Thoracic aorta (tissue), 2 donors: ENCODE results near the gene MOSPD2. TPM values are rescaled to one million over a fixed set of nuclear protein-coding genes. Genes with fewer than 3 reads are reported as not detected.
A peak's percentile ranks its signal among the peaks of the same experiment; 100 is the strongest.

ENCODE experiments used
- ATAC-seq: fragments of 150-250 bp; one replicate; pipeline ENCODE4 v1.8.0; 2017; ENCODE audit warnings: low read depth; ENCODE audit not compliant: insufficient number of reproducible peaks, low FRiP score
- DNase-seq: peaks from one replicate; pipeline ENCODE4 v3.0.0-alpha.2; 2020; ENCODE audit warnings: low spot score
- H3K27ac ChIP-seq, 2 donors: fragments of 200-600 bp; sonication (generic); 1 replicate in 1 of 2; 2 replicates in 1 of 2; pipeline ENCODE4 v1.5.1; 2016; ENCODE audit warnings: mild to moderate bottlenecking in 2 of 2, moderate library complexity in 2 of 2
- H3K27me3 ChIP-seq: fragments of 200-600 bp; sonication (generic); replicated peaks from 2 replicates; pipeline ENCODE4 v1.6.0; 2016; ENCODE audit warnings: mild to moderate bottlenecking; ENCODE audit not compliant: insufficient read depth
- H3K36me3 ChIP-seq: fragments of 200-600 bp; sonication (generic); one replicate; pipeline ENCODE4 v1.5.1; 2016
- H3K4me1 ChIP-seq, 2 donors: fragments of 200-600 bp; sonication (generic); 1 replicate in 1 of 2; 2 replicates in 1 of 2; pipeline versions ENCODE4 v1.5.1 to v1.6.0; 2016; ENCODE audit warnings: low read depth in 2 of 2, mild to moderate bottlenecking in 1 of 2; ENCODE audit not compliant: control insufficient read depth in 1 of 2
- H3K4me3 ChIP-seq: fragments of 200-600 bp; sonication (generic); 2 replicates; pipeline ENCODE4 v1.5.1; 2016; ENCODE audit warnings: mild to moderate bottlenecking
- H3K9me3 ChIP-seq: fragments of 200-600 bp; sonication (generic); 2 replicates; pipeline ENCODE4 v1.5.1; 2016
- total RNA-seq, 2 donors: library from RNA; depleted of rRNA; stranded (reverse); fragments of >200 nt; gene quantifications; one replicate each; pipeline versions ENCODE4 v1.1.0 to v1.2.3, GENCODE V29; 2016
- TF ChIP-seq, protein P1 (sequence below): fragments of 200-600 bp; sonication (generic); IDR thresholded peaks from one replicate; pipeline ENCODE4 v1.5.1; 2019; ENCODE audit warnings: antibody characterized with exemption

The MOSPD2 gene
- total RNA-seq, 2 donors from 2014 or later = 19.4 to 55.5 TPM

DNA sequence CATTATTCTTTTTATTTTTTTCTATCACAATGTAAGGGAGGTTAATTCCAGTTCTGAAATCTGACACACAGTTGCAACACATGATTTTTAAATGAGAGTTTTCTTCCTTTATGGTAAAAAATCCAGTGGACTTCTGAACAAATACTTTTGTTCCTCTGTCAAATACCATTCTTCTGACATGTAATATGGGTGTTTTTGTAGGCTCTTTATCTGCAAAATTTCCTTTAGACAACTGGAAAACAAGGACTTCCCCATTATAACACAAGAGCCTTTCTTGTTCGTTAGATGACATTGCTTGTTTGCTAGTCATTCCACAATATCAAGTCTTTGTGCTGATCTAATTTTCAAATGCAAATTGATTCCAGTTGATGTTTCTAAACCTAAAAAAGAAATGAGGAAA, 8.0 kb upstream of the MOSPD2 start:
- no peaks in the 10 kb centered on the region for H3K4me1 ChIP-seq
- H3K27ac ChIP-seq = peak overlapping the region in 1 of 2 donors; percentile 21
- no peaks in the 10 kb centered on the region for H3K36me3 ChIP-seq
- H3K4me3 ChIP-seq = no peak overlapping the region
- ATAC-seq = no peak
- no peaks in the 10 kb centered on the region for H3K9me3 ChIP-seq
- TF ChIP-seq, protein P1, sequence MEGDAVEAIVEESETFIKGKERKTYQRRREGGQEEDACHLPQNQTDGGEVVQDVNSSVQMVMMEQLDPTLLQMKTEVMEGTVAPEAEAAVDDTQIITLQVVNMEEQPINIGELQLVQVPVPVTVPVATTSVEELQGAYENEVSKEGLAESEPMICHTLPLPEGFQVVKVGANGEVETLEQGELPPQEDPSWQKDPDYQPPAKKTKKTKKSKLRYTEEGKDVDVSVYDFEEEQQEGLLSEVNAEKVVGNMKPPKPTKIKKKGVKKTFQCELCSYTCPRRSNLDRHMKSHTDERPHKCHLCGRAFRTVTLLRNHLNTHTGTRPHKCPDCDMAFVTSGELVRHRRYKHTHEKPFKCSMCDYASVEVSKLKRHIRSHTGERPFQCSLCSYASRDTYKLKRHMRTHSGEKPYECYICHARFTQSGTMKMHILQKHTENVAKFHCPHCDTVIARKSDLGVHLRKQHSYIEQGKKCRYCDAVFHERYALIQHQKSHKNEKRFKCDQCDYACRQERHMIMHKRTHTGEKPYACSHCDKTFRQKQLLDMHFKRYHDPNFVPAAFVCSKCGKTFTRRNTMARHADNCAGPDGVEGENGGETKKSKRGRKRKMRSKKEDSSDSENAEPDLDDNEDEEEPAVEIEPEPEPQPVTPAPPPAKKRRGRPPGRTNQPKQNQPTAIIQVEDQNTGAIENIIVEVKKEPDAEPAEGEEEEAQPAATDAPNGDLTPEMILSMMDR = no peak
- no peak for DNase-seq
- no peaks in the 10 kb centered on the region for H3K27me3 ChIP-seq

DNA sequence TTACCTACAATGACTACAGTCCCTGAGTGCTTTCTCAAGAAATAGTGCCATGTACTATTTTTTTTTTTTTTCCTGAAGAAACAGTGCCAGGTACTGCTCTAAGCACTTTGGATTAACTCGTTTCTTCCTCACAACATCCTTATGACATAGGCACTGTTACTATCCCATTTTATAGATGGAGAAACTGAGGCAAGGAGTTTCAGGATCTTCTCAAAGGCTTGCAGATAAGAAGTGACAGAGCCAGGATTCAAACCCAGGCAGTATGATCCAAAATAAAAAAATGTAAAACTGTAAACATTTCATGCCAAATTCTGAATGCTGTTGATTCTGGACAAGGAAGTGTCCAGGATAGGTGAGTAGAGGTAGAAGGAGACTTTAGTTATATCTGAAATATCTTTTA, 1.5 kb upstream of the MOSPD2 start:
- TF ChIP-seq, protein P1 = no peak
- no peak for ATAC-seq
- Histone ChIP-seq H3K9me3 (no peaks in the 10 kb centered on the region), H3K27ac (no peak overlapping the region), H3K4me3 (no peak overlapping the region), H3K4me1 (peaks cover 0 to 11% of the 10 kb centered on the region in 2 donors), H3K36me3 (no peaks in the 10 kb centered on the region), H3K27me3 (no peaks in the 10 kb centered on the region)
- DNase-seq = no peak

GRCh38 chrX:14872355-14872754, 866 bp upstream of the MOSPD2 start:
- Histone ChIP-seq H3K27ac (no peak overlapping the region), H3K4me1 (peaks cover 0 to 11% of the 10 kb centered on the region in 2 donors), H3K36me3 (no peaks in the 10 kb centered on the region), H3K4me3 (peak overlapping the region; percentile 87), H3K27me3 (no peaks in the 10 kb centered on the region), H3K9me3 (no peaks in the 10 kb centered on the region)
- TF ChIP-seq, protein P1 = no peak
- ATAC-seq (no peak), DNase-seq (no peak)

GRCh38 chrX:14873676-14874049, 442 bp downstream of the MOSPD2 start:
- TF ChIP-seq, protein P1 = no peak
- Histone ChIP-seq H3K4me3 (peak overlapping the region; percentile 87), H3K4me1 (peaks cover 0 to 11% of the 10 kb centered on the region in 2 donors), H3K9me3 (no peaks in the 10 kb centered on the region), H3K36me3 (no peaks in the 10 kb centered on the region), H3K27me3 (no peaks in the 10 kb centered on the region), H3K27ac (peak overlapping the region; percentile 61 to 70)
- ATAC-seq = no peak
- DNase-seq = no peak

DNA sequence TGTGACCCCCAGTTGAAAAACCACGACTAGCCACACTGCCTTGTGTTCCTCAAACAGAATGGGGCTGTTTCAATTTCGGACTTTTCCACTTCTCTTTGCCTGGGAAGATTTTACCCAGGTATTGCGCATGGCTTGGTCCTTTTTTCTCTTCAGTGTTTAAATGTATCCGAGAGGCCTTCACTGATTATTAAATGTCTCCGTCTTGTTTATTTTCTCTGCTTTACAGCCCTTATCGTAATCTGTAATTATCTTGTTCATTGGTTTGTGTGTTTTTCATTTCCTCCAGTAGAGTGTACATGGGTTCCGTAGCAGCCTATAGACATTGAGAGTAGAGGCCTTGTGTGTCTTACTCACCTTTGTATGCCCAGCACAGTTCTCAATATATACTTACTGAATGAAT, 2.4 kb downstream of the MOSPD2 start:
- Histone ChIP-seq H3K9me3 (no peaks in the 10 kb centered on the region), H3K27me3 (no peaks in the 10 kb centered on the region), H3K4me1 (peaks cover 0 to 16% of the 10 kb centered on the region in 2 donors), H3K4me3 (no peak overlapping the region), H3K36me3 (no peaks in the 10 kb centered on the region), H3K27ac (no peak overlapping the region)
- TF ChIP-seq, protein P1 = no peak
- ATAC-seq (no peak), DNase-seq (no peak)
